ENCODE measurements around the gene COPS9.

DNA sequence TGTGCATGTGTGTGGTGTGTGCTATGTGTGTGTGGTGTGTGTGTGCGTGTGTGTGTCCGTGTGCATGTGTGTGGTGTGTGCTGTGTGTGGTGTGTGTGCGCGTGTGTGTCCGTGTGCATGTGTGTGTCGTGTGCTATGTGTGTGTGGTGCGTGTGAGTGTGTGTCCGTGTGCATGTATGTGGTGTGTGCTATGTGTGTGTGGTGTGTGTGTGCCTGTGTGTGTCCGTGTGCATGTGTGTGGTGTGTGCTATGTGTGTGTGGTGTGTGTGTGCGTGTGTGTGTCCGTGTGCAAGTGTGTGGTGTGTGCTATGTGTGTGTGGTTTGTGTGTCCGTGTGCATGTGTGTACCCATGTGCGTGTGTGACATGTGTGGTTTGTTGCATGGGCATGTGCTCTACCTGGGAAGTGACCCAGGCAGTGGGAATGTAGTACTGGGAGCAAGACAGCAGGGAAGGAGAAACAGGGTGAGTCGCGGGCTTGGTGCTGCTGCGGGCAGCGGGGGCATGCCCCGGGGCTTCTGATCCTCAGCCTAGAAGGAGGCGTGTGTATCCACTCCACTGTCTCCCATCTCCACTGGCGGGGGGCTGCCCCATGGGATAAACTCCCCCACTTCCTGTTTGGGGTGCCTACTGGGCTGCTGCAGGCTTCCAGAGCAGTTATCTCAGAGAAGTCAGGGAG is 11.9 kb upstream of the COPS9 start:
- TF ChIP-seq, protein P1, sequence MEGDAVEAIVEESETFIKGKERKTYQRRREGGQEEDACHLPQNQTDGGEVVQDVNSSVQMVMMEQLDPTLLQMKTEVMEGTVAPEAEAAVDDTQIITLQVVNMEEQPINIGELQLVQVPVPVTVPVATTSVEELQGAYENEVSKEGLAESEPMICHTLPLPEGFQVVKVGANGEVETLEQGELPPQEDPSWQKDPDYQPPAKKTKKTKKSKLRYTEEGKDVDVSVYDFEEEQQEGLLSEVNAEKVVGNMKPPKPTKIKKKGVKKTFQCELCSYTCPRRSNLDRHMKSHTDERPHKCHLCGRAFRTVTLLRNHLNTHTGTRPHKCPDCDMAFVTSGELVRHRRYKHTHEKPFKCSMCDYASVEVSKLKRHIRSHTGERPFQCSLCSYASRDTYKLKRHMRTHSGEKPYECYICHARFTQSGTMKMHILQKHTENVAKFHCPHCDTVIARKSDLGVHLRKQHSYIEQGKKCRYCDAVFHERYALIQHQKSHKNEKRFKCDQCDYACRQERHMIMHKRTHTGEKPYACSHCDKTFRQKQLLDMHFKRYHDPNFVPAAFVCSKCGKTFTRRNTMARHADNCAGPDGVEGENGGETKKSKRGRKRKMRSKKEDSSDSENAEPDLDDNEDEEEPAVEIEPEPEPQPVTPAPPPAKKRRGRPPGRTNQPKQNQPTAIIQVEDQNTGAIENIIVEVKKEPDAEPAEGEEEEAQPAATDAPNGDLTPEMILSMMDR (IDR thresholded peaks at IDR 0.05) = no peak
- TF ChIP-seq TCF7L2 (IDR thresholded peaks at IDR 0.05; ENCODE audit: low read depth, low read length) = no peak
